ENCODE results near the gene CPLX4.

Gene CPLX4

GRCh38 chr18:59318460-59319050, at the start of gene CPLX4:
CPLX4 (minus strand) TSS chr18:59318649; CDS start chr18:59318462, 187 bp downstream.
- DNase-seq (ENCODE audit: low read depth) = no peak
- H3K4me3 ChIP-seq (ENCODE audit: low read depth, low read length) = no peak within 1 kb of the TSS
- TF ChIP-seq CTCF (conservative IDR thresholded peaks at IDR 0.05; ENCODE audit: low read depth, low read length) = no peak

GRCh38 chr18:59360381-59360780, 41.9 kb upstream of the CPLX4 start:
- DNase-seq (ENCODE audit: low read depth) = no peak
- H3K4me3 ChIP-seq (ENCODE audit: low read depth, low read length) = no peak overlapping the region
- TF ChIP-seq CTCF (conservative IDR thresholded peaks at IDR 0.05; ENCODE audit: low read depth, low read length) = no peak

GRCh38 chr18:59359576-59359952, 41.1 kb upstream of the CPLX4 start:
- peak overlapping the region; percentile 95 for H3K4me3 ChIP-seq (ENCODE audit: low read depth, low read length)
- DNase-seq (ENCODE audit: low read depth) = no peak
- no peak for TF ChIP-seq CTCF (conservative IDR thresholded peaks at IDR 0.05; ENCODE audit: low read depth, low read length)

GRCh38 chr18:59358712-59359575, 40.5 kb upstream of the CPLX4 start, which contains the start of gene LMAN1:
LMAN1 (minus strand) TSS chr18:59359265; CDS start chr18:59359244, 21 bp downstream.
- peak; percentile 97 for DNase-seq (ENCODE audit: low read depth)
- TF ChIP-seq CTCF (conservative IDR thresholded peaks at IDR 0.05; ENCODE audit: low read depth, low read length) = no peak
- H3K4me3 ChIP-seq (ENCODE audit: low read depth, low read length) = peak within 1 kb of the TSS; percentile 95

GRCh38 chr18:59358414-59358711, 39.9 kb upstream of the CPLX4 start:
- peak; percentile 82 for DNase-seq (ENCODE audit: low read depth)
- no peak for TF ChIP-seq CTCF (conservative IDR thresholded peaks at IDR 0.05; ENCODE audit: low read depth, low read length)
- peak overlapping the region; percentile 95 for H3K4me3 ChIP-seq (ENCODE audit: low read depth, low read length)

- H3K4me3 ChIP-seq (ENCODE audit: low read depth, low read length) = peak overlapping the region; percentile 95
- no peak for TF ChIP-seq CTCF (conservative IDR thresholded peaks at IDR 0.05; ENCODE audit: low read depth, low read length)
- DNase-seq (ENCODE audit: low read depth) = peak; percentile 62
Observed at GRCh38 chr18:59357928-59358327, 39.5 kb upstream of the CPLX4 start.

Measured in choroid plexus epithelial cell (primary cell).